HepG2 (cell line): ENCODE measurements around the gene GLI3. TPM values are rescaled to one million over a fixed set of nuclear protein-coding genes. Genes with fewer than 3 reads are reported as not detected.

Experiments
- ATAC-seq: fragments of 200-7000 bp; cut with Tn5 transposase; 3 replicates; pipeline ENCODE4 v1.9.1; 2020; ENCODE audit warnings: mild to moderate bottlenecking, moderate library complexity
- BruUV-seq: library from RNA; stranded (reverse); fragments of 400-500 nt; replicated peaks from 2 replicates; lab custom pipeline; 2021; lab: Mats Ljungman, UMichigan
- CTCF ChIA-PET: fragments of 300-600 bp; formaldehyde crosslinking; extraction: SDS; loops from one replicate; lab custom pipeline; 2021; ENCODE audit warnings: low total read pairs, inconsistent platforms, low intra/inter-chr PET ratio; lab: Yijun Ruan, JAX
- POLR2A ChIA-PET: fragments of 350-600 bp; sonication (Branson Sonifier 250); formaldehyde crosslinking; loops from one replicate; lab custom pipeline; 2020; ENCODE audit warnings: antibody characterized with exemption, inconsistent platforms; lab: Yijun Ruan, JAX
- DNase-seq: peaks from one replicate; pipeline ENCODE4 v3.0.0-alpha.2; 2015; ENCODE audit warnings: low spot score
- FAIRE-seq: peaks from 3 replicates; lab custom pipeline; 2011; peaks lifted over from hg19 to GRCh38; lab: Jason Lieb, UNC
- H2AFZ ChIP-seq: one replicate; pipeline ENCODE4 v1.6.1; 2011; ENCODE audit warnings: low read length, inconsistent platforms
- H3K27ac ChIP-seq: fragments of 300-600 bp; 3 replicates; pipeline ENCODE4 v1.8.0; 2011; ENCODE audit warnings: mixed run types, mild to moderate bottlenecking, mixed read lengths, low read length, inconsistent platforms; ENCODE audit not compliant: insufficient read depth; ENCODE audit errors: extremely low read length
- H3K27me3 ChIP-seq, 2 experiments: fragments of 200-600 bp in 1 of 2; 2 replicates in 1 of 2; 3 replicates in 1 of 2; pipeline versions ENCODE4 v1.6.0 to v1.8.0; 2011; ENCODE audit warnings: low read length in 2 of 2, mild to moderate bottlenecking in 2 of 2, moderate library complexity in 2 of 2, inconsistent platforms in 1 of 2; ENCODE audit not compliant: insufficient read depth in 2 of 2, control insufficient read depth in 1 of 2
- H3K36me3 ChIP-seq, 2 experiments: fragments of 200-600 bp in 1 of 2; replicated peaks in 1 of 2; 2 replicates in 1 of 2; 3 replicates in 1 of 2; pipeline versions ENCODE4 v1.5.1 to v1.8.0; 2011; ENCODE audit warnings: low read length in 2 of 2, inconsistent platforms in 1 of 2; ENCODE audit not compliant: insufficient read depth in 2 of 2, control insufficient read depth in 1 of 2
- H3K4me1 ChIP-seq: 2 replicates; pipeline ENCODE4 v1.5.1; 2012; ENCODE audit warnings: low read length, inconsistent platforms; ENCODE audit not compliant: insufficient read depth
- H3K4me2 ChIP-seq: 2 replicates; pipeline ENCODE4 v1.6.0; 2011; ENCODE audit warnings: low read depth, low read length, inconsistent platforms
- H3K4me3 ChIP-seq, 3 experiments: fragments of 200-600 bp in 1 of 3; sonication (generic), shearing (Covaris generic) in 1 of 3; replicated peaks in 1 of 3; 2 replicates each; pipeline ENCODE4 v1.5.1; 2011 to 2016; ENCODE audit warnings: low read length in 3 of 3, inconsistent platforms in 2 of 3, low read depth in 2 of 3, mild to moderate bottlenecking in 2 of 3, control low read depth in 1 of 3, mixed read lengths in 1 of 3; ENCODE audit not compliant: insufficient read depth in 1 of 3
- H3K79me2 ChIP-seq: one replicate; pipeline ENCODE4 v1.6.1; 2011; ENCODE audit warnings: low read length, inconsistent platforms; ENCODE audit not compliant: insufficient read depth
- H3K9ac ChIP-seq: 2 replicates; pipeline ENCODE4 v1.6.0; 2011; ENCODE audit warnings: mild to moderate bottlenecking, low read depth, low read length, inconsistent platforms; ENCODE audit not compliant: insufficient read depth
- H3K9me3 ChIP-seq: 2 replicates; pipeline ENCODE4 v1.5.1; 2012; ENCODE audit warnings: mild to moderate bottlenecking, low read length
- H4K20me1 ChIP-seq: 2 replicates; pipeline ENCODE4 v1.6.0; 2011; ENCODE audit warnings: inconsistent platforms, mild to moderate bottlenecking, low read length, moderate library complexity; ENCODE audit not compliant: insufficient read depth
- CEBPG ChIP-seq: IDR thresholded peaks from 2 replicates; pipeline ENCODE4 v1.6.1; 2016
- CREBL2 ChIP-seq: sonication (generic); formaldehyde crosslinking; IDR thresholded peaks from 2 replicates; pipeline ENCODE4 v1.8.1; 2023; ENCODE audit warnings: missing genetic modification reagents, mild to moderate bottlenecking, borderline replicate concordance
- EZH2 ChIP-seq: conservative IDR thresholded peaks from 2 replicates; pipeline ENCODE4 v1.6.1; 2012; ENCODE audit warnings: mild to moderate bottlenecking, low read depth, low read length, moderate library complexity
- HIC2 ChIP-seq: sonication (generic); formaldehyde crosslinking; IDR thresholded peaks from 2 replicates; pipeline ENCODE4 v1.9.0; 2022; ENCODE audit warnings: low read depth, missing genetic modification reagents
- POLR2A ChIP-seq, 2 experiments: IDR thresholded peaks; 2 replicates each; pipeline ENCODE4 v1.6.1; 2011; ENCODE audit warnings: low read depth in 2 of 2, low read length in 2 of 2, mild to moderate bottlenecking in 1 of 2, moderate library complexity in 1 of 2; ENCODE audit not compliant: insufficient read depth in 1 of 2
- TCF7 ChIP-seq: sonication (generic); IDR thresholded peaks from 2 replicates; pipeline ENCODE4 v1.6.1; 2016; ENCODE audit warnings: antibody characterized with exemption, low read depth
- ZBTB14 ChIP-seq: sonication (generic); formaldehyde crosslinking; IDR thresholded peaks from 2 replicates; pipeline ENCODE4 v1.4.0; 2020; ENCODE audit warnings: missing genetic modification reagents
- ZNF224 ChIP-seq: sonication (generic); formaldehyde crosslinking; IDR thresholded peaks from 2 replicates; pipeline ENCODE4 v1.5.0; 2020; ENCODE audit warnings: mild to moderate bottlenecking, missing genetic modification reagents
- ZNF329 ChIP-seq: sonication (generic); formaldehyde crosslinking; IDR thresholded peaks from 2 replicates; pipeline ENCODE4 v1.9.0; 2021; ENCODE audit warnings: low read depth, mild to moderate bottlenecking, missing genetic modification reagents
- ZNF432 ChIP-seq: sonication (generic); formaldehyde crosslinking; IDR thresholded peaks from 2 replicates; pipeline ENCODE4 v1.5.0; 2020; ENCODE audit warnings: missing genetic modification reagents, mild to moderate bottlenecking, borderline replicate concordance
- WGBS: methylation state at CpG from one replicate; pipeline ENCODE4 v1.1.6; 2017; ENCODE audit warnings: low lambda C conversion rate; 5-methylcytosine and 5-hydroxymethylcytosine counted together
- in situ Hi-C: cut with HindIII; loops from 2 replicates; pipeline ENCODE4 v1.10.0; 2017; ENCODE audit warnings: low pct_unique_long_range_greater_than_20kb; ENCODE audit not compliant: extremely low pct_ligation_motif_present
- intact Hi-C: fragments of 100-400 bp; cut with micrococcal nuclease; formaldehyde crosslinking; loops from one replicate; pipeline ENCODE4 v1.10.0; 2022; ENCODE audit not compliant: unreplicated experiment
- polyA plus RNA-seq, 8 experiments: library from polyadenylated mRNA; depleted of rRNA in 3 of 8; stranded (reverse) in 7 of 8; unstranded in 1 of 8; fragments of >200 nt; fragmentation: Illumina TruSeq in 4 of 8; extraction: Trizol in 4 of 8; gene quantifications; 2 replicates each; pipeline versions ENCODE4 v1.2.1 to v1.2.3, GENCODE V29; 2011 to 2016; ENCODE audit warnings: low read depth in 4 of 8, missing spikeins in 1 of 8, mixed read lengths in 1 of 8; ENCODE audit not compliant: insufficient read depth in 1 of 8
- total RNA-seq, 5 experiments: library from RNA; depleted of rRNA; stranded (reverse); fragments of >200 nt; fragmentation: Illumina TruSeq; extraction: Trizol; gene quantifications; 2 replicates each; pipeline ENCODE4 v1.2.3, GENCODE V29; 2016; ENCODE audit warnings: low read depth in 1 of 5

Gene GLI3
- total and polyA plus RNA-seq, 2 of the 13 experiments (the other 11 are each of a cell fraction or from before 2014, with no cell fraction given) = not detected

GRCh38 chr7:42076870-42077269 is 160.1 kb downstream of the GLI3 start:
- H3K4me3 ChIP-seq = no peak overlapping the region
- H2AFZ ChIP-seq = no peak overlapping the region
- H3K4me1 ChIP-seq = no peaks in the 10 kb centered on the region
- no peak for FAIRE-seq
- no peak overlapping the region for H3K4me2 ChIP-seq
- H3K9ac ChIP-seq = no peak overlapping the region
- POLR2A ChIA-PET = no interaction called here
- CTCF ChIA-PET = no interaction called here
- no peak for DNase-seq
- in situ Hi-C loops (no loop called here), intact Hi-C loops (no loop called here)
- TF ChIP-seq ZNF329 (no peak), ZNF224 (CRISPR knock-in tag) (no peak), ZBTB14 (CRISPR knock-in tag) (no peak), HIC2 (CRISPR knock-in tag) (no peak), POLR2A (IDR thresholded peaks at IDR 0.05; ENCODE audit: insufficient read depth in 1 of 2, low read depth in 2 of 2, low read length in 2 of 2) (no peak), ZNF432 (no peak), CREBL2 (CRISPR knock-in tag) (no peak), EZH2 (no peak), TCF7 (no peak), CEBPG (CRISPR knock-in tag) (no peak)
- H3K36me3 ChIP-seq = no peaks in the 10 kb centered on the region
- H4K20me1 ChIP-seq = no peaks in the 10 kb centered on the region
- no peak overlapping the region for H3K27ac ChIP-seq
- H3K9me3 ChIP-seq = no peaks in the 10 kb centered on the region
- ATAC-seq = no peak
- H3K27me3 ChIP-seq = no peaks in the 10 kb centered on the region; a peak in 2 of 5 replicates
- no peaks in the 10 kb centered on the region for H3K79me2 ChIP-seq
- BruUV-seq = no TSS peak
- 15% methylated on average over 2 of the region's 2 CpGs for WGBS
